Right forelimb (tissue), 1 donor: Measurements from ENCODE around the gene CDH11.

Source experiments
- DNase-seq: peaks from one replicate; pipeline ENCODE4 v3.0.0-alpha.2; 2018

CDH11 gene

GRCh38 chr16:65116216-65116615 is 5.6 kb downstream of the CDH11 start:
- no peak for DNase-seq

- DNase-seq: no peak
These were observed 7.3 kb downstream of the CDH11 start for GRCh38 chr16:65114527-65114926.

DNA sequence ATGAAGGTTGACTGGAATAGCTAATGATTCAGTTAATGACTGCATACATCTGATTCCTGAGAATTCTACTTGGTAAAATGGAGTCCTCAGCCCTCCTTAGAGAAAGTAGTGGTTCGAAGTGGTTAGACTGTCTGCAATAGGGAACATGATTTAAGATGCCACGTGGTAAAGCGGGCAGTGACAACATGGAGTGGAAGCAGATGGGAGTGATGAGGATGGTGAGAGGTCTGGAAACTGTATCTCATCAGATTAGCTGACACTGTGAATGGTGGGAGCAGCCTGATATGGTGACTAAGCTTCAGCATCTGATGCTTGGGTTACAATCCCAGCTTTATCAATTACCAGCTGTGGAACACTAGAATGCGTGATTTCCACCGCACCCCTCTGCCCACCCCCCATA is 8.4 kb downstream of the CDH11 start:
- DNase-seq: no peak

- no peak for DNase-seq
These were observed 10.6 kb downstream of the CDH11 start for GRCh38 chr16:65111306-65111705.

- no peak for DNase-seq
These were observed 15.1 kb downstream of the CDH11 start for GRCh38 chr16:65106757-65107156.

DNA sequence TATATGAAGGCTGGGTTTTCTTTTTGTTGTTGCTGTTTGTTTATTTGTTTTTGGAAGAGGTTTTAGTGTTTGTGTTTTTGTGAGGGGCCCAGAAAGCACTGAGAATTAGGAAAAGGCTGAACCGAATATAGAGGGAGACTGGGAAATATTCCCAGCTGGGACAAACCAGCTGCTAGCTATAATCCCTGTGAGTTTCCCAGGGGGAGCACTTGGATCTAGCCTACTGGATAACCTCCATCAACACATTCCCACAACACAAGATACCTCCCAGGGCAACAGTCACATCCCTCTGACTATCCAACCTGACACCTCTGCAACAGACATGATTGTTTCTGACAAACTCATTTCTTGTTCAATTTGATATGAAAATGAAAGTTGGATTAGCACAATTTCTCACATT is 16.7 kb downstream of the CDH11 start:
- no peak for DNase-seq

GRCh38 chr16:65104471-65104870 is 17.4 kb downstream of the CDH11 start:
- no peak for DNase-seq

- no peak for DNase-seq
These were observed 19.5 kb downstream of the CDH11 start for GRCh38 chr16:65102326-65102725.

- DNase-seq: no peak
These were observed 20.9 kb downstream of the CDH11 start for GRCh38 chr16:65101009-65101408.

GRCh38 chr16:65099607-65100006 is 22.3 kb downstream of the CDH11 start:
- no peak for DNase-seq

DNA sequence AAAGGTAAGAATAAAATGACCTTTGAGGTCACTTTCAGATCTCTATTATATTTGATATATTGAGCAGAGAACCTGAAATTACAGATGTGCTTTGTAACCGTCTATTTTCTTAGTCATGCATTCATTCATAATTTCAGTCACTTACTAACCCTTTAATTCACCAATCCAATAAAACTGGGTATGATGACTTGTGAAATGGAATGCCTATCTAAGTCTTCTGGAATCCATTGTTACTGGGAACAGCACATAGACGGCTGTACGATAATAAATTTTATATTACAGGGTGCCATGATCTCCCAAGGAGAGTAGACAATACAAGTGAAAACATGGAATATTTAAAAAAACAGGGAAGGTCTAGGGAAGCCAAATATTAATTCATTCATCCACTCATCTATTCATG is 22.9 kb downstream of the CDH11 start:
- no peak for DNase-seq

DNA sequence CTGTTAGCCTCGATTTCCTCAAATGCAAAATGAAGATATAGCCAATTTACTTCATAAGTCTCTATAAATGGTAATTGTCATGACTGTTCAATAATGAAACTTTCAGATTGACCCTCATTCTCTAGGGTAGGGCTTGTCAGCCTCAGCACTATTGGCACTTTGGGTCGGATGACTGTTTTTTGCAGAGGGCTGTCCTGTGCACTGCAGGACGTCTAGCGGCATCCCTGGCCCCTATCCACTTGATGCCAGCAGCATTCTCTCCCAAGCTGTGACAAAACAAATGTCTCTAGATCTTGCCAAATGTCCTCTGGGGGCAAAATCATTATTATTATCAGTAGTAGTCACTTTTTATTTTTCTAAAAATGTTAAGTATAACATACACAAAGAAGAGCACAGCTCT is 24.6 kb downstream of the CDH11 start:
- no peak for DNase-seq

GRCh38 chr16:65095906-65096305 is 26.0 kb downstream of the CDH11 start:
- no peak for DNase-seq

GRCh38 chr16:65095090-65095728 is 26.7 kb downstream of the CDH11 start:
- DNase-seq: no peak

DNA sequence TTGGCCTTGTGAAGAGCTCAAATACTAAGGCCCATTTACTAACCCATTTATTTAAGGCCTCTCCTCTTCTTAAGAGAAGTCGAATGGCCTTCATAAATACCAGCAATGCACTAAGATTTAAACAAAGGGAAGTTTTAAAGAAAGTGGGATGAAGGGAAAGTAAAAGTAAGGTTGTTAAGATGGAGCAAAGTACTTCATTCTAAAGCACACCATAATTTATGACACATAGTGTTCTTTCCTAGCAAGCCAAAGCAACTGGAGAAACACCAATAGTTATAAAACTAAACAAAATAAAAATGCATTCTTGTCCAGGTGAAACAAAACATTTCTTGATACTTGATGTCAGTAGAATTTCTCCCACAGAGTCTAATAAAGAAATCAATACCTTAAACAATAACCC is 27.9 kb downstream of the CDH11 start:
- DNase-seq: no peak

GRCh38 chr16:65083164-65083857 is 38.6 kb downstream of the CDH11 start:
- DNase-seq: no peak

DNA sequence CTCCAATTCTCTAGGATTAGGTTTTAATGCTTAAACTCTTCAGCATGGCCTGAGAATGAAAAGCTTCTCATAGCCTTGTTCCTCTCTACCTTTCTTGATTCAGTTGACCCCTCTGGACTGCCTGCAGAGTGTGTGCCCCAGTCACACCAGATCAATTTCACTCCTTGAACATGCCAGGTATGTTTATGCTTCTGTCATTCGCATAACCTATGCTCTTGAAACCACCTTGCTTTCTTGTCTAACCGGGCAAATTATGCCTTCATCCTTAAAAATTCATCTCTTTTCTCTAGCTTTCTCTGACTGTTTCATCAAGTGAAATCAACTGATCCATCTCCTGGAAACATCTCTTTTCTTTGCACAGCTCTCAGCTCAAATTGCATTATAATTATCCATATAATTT is 42.3 kb downstream of the CDH11 start:
- no peak for DNase-seq

DNA sequence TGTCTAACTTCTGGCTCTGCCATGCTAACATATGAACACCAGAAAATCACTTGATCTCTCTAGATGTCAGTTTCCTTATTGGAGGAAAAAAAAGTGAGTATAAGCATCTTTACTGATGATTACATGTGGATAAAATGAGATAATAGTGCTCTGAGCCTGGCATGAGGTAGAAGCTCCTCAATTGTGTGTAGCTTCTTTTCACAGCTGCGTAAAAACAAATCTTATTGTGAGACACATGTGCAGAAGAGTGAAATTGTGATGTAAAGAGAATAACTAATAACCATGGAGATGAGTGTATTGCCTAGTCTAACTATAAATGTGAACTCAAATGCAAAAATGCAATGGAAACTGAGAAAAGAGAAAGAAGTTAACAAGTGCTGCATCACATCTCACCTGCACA is 44.7 kb downstream of the CDH11 start:
- DNase-seq: no peak

DNA sequence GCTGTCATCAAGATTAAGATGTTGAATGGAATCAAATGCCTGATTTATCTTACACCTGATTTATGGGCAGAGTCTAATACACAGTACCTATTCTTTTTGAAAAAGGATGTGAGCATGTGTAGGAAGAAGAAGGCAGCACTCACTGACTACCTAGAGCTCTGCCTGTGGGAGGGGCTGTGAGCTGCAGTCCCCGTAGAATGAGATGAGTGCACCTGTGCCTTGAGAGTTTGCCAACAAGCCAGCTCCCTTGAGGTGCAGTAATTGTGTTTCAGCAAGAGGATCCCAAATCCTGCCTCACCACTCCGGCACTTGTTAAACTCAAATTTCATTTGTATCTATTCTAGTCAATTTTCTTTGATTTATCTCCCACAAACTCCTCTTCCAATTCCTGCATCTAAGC is 46.0 kb downstream of the CDH11 start:
- no peak for DNase-seq

DNA sequence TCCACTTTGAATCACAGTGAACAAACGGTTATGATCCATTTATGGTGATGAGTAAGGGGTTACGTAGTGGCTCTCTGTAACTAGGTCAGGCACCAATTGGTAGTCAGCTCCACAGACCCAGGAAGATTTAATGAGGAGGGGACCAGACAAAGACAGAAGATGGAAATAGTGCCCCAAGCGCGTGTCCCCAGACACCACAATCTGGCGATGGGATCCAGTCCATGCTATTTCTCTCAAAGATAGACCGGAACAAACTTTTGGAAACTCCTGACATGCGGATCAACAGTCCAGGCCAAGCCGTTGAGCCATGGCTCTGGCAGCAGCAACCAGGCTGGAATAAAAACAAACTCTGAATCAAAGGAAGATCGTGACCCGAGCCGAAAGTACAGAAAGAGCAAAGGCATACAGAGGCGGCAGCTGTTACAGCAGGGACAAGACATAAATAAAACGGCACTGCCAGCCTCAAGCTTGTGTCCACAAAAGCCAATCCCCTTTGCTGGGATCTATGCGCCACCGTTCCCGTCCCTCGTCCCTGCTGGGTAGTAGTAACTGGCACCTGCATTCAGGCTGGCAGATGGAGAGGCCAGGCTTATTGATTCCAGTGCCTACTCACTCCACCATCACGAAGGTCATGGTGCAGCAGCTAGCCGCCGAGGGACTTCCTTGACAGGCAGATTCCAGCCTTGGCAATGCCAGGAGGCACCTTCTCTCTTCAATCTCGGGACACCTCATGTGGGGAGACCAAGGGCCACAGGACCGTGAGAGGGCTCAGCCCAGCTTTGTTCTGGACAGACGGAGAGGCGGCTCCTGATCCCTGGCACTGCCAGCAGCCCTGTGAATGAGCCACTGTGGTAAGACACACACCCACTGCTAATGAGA is 50.2 kb downstream of the CDH11 start:
- peak; percentile 48 for DNase-seq

DNA sequence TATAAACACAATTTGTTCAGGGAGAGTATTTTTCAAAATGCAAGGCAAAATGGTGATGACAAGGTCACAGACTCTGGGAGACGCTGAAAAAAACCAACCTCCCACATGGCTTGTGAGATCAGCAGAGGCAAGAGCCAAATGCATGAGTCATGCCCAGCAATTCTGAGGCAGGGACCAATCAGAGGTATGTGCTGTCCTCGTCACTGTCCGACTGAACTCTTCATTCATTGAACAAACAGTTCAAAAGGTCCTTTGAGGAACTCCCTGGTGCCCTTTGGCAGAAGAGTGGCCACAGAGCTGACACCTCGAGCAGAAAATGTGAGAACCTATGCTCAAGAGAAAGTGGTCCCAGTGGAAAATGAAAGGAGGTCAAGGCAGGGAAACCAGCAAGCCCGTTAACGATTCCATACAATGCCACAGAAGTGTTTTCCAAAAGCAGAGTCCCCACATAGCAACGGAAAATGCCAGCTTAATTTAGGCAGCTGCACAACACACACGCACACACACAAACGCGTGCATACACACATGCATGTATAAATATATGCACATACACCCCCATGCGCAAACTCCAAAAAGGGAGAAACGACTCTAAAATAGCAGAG is 50.9 kb downstream of the CDH11 start:
- DNase-seq: peak; percentile 51

GRCh38 chr16:65069766-65070165 is 52.1 kb downstream of the CDH11 start:
- DNase-seq: no peak

GRCh38 chr16:65069065-65069464 is 52.8 kb downstream of the CDH11 start:
- no peak for DNase-seq
